ENCODE measurements around the gene GNAS-AS1.

Gene GNAS-AS1

DNA sequence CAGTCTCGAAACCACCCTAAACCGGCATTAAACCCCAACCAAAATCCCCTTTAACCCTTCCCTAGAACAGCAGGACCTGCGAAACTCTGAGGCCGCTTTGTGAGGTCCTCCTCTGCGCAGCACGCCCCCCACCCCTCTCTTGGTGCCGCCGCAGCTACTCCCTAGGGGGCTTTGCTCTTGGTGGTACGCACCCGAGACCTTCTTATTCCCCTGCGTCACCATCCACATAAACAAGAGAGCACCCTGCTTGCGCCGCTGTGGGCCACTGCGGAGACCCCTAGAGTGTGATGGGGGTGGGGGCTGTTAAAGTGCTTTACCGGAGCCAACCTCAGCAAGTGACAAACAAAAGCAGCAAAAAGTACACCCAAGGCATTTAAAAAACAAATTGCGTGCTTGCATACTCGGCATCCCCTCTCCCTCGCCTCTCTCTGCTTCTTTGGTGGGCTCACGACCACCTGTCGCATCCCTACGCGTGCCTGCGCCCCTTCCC lies 1.3 kb upstream of the GNAS-AS1 start:
- peak overlapping the region; percentile 62 for H3K4me3 ChIP-seq (ENCODE audit: low read depth, low read length)
- TF ChIP-seq CTCF (IDR thresholded peaks at IDR 0.05; ENCODE audit: borderline replicate concordance, insufficient read depth, low read depth, low read length), result no peak

DNA sequence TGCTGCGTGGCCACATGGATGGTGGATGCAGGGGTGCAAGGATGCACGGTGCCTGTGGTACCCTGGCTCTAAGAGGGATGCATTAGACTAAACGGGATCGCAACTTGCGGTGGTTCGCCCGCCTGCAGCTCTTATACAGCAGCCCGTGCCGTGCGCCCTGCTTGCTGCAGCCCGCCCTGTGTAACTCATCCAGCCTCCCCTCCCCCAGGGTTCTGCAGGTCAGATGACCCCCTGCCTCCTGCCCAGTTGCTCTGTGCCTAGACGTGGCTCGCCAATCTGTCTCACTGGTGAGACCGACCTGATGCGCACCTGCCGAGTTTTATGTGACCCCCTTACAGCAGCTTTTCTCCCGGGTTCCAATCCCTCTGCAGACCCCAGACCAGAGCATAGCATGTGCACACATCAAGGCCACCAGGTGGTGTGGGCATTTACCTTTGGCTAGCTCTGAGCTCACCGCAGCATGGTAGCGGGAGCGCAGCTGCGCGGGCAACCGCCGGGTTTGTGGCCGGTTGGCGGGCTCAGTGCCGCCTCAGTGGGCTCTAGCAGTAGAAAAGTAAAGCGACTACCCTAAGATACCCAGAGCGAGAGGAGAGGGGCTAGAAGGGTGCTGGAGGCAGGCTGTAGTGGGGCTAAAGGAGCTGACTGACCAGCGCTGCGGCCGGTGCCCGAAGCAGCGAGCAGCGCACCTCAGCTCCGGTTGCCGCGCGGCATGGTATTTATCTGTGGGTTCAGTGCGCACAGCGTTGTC lies 693 bp upstream of the GNAS-AS1 start:
- no peak for TF ChIP-seq CTCF (IDR thresholded peaks at IDR 0.05; ENCODE audit: borderline replicate concordance, insufficient read depth, low read depth, low read length)
- H3K4me3 ChIP-seq (ENCODE audit: low read depth, low read length), result peak overlapping the region; percentile 62

- no peak overlapping the region for H3K4me3 ChIP-seq (ENCODE audit: low read depth, low read length)
- no peak for TF ChIP-seq CTCF (IDR thresholded peaks at IDR 0.05; ENCODE audit: borderline replicate concordance, insufficient read depth, low read depth, low read length)
These were observed 3.2 kb downstream of the GNAS-AS1 start for GRCh38 chr20:58847463-58847862.

DNA sequence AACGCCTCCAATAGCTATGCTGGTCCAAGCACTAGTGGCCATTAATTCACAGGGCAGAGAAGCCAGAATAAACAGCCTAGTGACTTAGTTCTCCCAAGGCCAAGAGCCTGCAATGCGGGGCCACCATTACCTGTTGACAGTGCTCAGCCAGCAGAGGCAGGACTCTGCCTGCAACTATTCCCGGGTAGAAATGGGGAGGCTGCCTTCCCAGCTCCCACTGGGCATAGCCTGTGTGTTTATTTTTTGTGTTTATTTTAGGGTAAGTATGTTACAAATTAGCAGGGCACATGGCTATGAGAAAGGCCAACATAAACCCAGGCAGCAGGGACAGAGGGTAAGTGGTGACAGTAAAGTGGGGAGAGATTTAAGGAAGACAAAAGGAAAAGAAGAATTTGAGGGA lies 5.0 kb downstream of the GNAS-AS1 start:
- no peak overlapping the region for H3K4me3 ChIP-seq (ENCODE audit: low read depth, low read length)
- no peak for TF ChIP-seq CTCF (IDR thresholded peaks at IDR 0.05; ENCODE audit: borderline replicate concordance, insufficient read depth, low read depth, low read length)

GRCh38 chr20:58843128-58843556 lies 7.6 kb downstream of the GNAS-AS1 start:
- no peak for TF ChIP-seq CTCF (IDR thresholded peaks at IDR 0.05; ENCODE audit: borderline replicate concordance, insufficient read depth, low read depth, low read length)
- no peak overlapping the region for H3K4me3 ChIP-seq (ENCODE audit: low read depth, low read length)

DNA sequence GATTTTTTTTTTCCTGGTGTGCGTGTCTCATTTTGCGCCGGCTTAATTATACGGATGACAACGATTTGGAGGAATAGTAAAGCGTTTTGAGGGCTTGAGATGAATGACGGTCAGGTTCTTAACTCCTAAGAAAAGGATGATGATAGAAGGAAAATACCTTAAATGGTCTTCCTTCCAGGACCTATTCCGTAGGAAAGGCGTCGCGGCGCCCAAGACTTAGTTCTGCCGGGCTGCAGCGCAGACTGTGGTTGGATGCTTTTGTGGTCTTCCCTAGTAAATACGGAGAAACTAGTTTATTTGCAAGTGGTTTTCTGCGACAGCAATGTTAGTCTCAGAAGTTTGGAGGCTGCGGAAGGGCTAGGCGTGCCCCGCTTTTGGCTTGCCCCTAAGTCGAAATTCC lies 8.4 kb downstream of the GNAS-AS1 start:
- no peak for TF ChIP-seq CTCF (IDR thresholded peaks at IDR 0.05; ENCODE audit: borderline replicate concordance, insufficient read depth, low read depth, low read length)
- H3K4me3 ChIP-seq (ENCODE audit: low read depth, low read length), result no peak overlapping the region

All from GM12875 (cell line).